Fibroblast of lung (primary cell): ENCODE results near the gene ABAT.

Experiments used
- CTCF ChIP-seq, 2 donors: IDR thresholded peaks in 1 of 2; conservative IDR thresholded peaks in 1 of 2; 1 replicate in 1 of 2; 2 replicates in 1 of 2; pipeline ENCODE4 v1.5.1; 2011 to 2012; ENCODE audit warnings: low read length in 2 of 2, control low read depth in 1 of 2, inconsistent platforms in 1 of 2, low read depth in 1 of 2, mild to moderate bottlenecking in 1 of 2
- EZH2 ChIP-seq: IDR thresholded peaks from 2 replicates; pipeline ENCODE4 v1.5.1; 2012; ENCODE audit warnings: low read length, control low read depth, mild to moderate bottlenecking; ENCODE audit errors: missing control alignments

DNA sequence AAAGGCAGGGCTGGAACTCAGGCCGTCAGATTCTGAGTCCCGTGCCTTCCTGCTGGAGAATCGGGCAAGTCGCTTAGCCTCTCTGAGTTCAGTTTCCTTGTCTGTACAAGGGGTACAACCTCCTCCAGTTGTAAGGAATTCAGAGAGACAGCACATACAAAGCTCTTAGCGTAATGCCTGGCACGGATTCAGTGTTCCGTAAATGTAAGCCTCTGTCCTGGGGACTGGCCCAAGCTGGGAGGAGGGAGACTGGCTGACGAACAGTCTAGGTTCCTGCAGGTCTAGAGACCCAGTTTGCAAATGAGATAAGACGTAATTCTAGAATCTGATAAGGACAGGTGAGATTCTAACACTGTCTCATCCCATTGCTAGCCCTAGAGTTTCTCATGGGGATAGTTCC lies 43.0 kb upstream of the ABAT start:
- no peak for TF ChIP-seq CTCF (conservative IDR thresholded peaks at IDR 0.05 in 1 of 2, IDR thresholded peaks at IDR 0.05 in 1 of 2; ENCODE audit: low read depth in 1 of 2, low read length in 2 of 2)
- no peak for TF ChIP-seq EZH2
